OCI-LY1 (cell line): Measurements from ENCODE around the gene TBXAS1.

Experiments used
- H2AFZ ChIP-seq: fragments of 200-600 bp; sonication (generic), shearing (Covaris generic); 2 replicates; pipeline ENCODE4 v1.6.0; 2014; ENCODE audit warnings: antibody characterized with exemption, mild to moderate bottlenecking, low read length
- H3F3A ChIP-seq: fragments of 200-600 bp; sonication (generic), shearing (Covaris generic); 2 replicates; pipeline ENCODE4 v1.6.0; 2014; ENCODE audit warnings: mild to moderate bottlenecking, antibody characterized with exemption, low read length, moderate library complexity; ENCODE audit not compliant: insufficient read depth
- H3K27ac ChIP-seq: fragments of 200-600 bp; sonication (generic); 2 replicates; pipeline ENCODE4 v1.5.1; 2014; ENCODE audit warnings: low read length, mixed run types, mild to moderate bottlenecking, low read depth; ENCODE audit not compliant: poor library complexity, severe bottlenecking
- H3K27me3 ChIP-seq: fragments of 200-600 bp; sonication (generic); 2 replicates; pipeline ENCODE4 v1.6.0; 2014; ENCODE audit warnings: antibody characterized with exemption, mild to moderate bottlenecking, low read length, moderate library complexity; ENCODE audit not compliant: insufficient read depth
- H3K36me3 ChIP-seq: fragments of 200-600 bp; sonication (generic); 2 replicates; pipeline ENCODE4 v1.6.1; 2014; ENCODE audit warnings: mild to moderate bottlenecking, antibody characterized with exemption, low read length, moderate library complexity, mixed read lengths; ENCODE audit not compliant: insufficient read depth
- H3K4me1 ChIP-seq: fragments of 200-600 bp; sonication (generic); 2 replicates; pipeline ENCODE4 v1.5.1; 2014; ENCODE audit warnings: mild to moderate bottlenecking, low read length, moderate library complexity; ENCODE audit not compliant: insufficient read depth, severe bottlenecking
- H3K4me2 ChIP-seq: fragments of 200-600 bp; sonication (generic), shearing (Covaris generic); 2 replicates; pipeline ENCODE4 v1.6.1; 2014; ENCODE audit warnings: low read length
- H3K4me3 ChIP-seq: fragments of 200-600 bp; sonication (generic); 2 replicates; pipeline ENCODE4 v1.5.1; 2014; ENCODE audit warnings: low read length, low read depth, mild to moderate bottlenecking, mixed read lengths; ENCODE audit not compliant: poor library complexity, severe bottlenecking
- H3K79me2 ChIP-seq: fragments of 200-600 bp; shearing (Covaris generic); 2 replicates; pipeline ENCODE4 v1.6.1; 2016; ENCODE audit warnings: mixed run types, low read length, mixed read lengths; ENCODE audit not compliant: insufficient read depth
- H3K9ac ChIP-seq: fragments of 200-600 bp; sonication (generic), shearing (Covaris generic); 2 replicates; pipeline ENCODE4 v1.6.1; 2014; ENCODE audit warnings: mild to moderate bottlenecking, low read length, mixed read lengths
- H3K9me2 ChIP-seq: fragments of 200-600 bp; sonication (generic), shearing (Covaris generic); 2 replicates; pipeline ENCODE4 v1.6.1; 2014; ENCODE audit warnings: low read depth, mild to moderate bottlenecking, low read length, mixed read lengths
- H3K9me3 ChIP-seq: fragments of 200-600 bp; shearing (Covaris generic); 2 replicates; pipeline ENCODE4 v1.6.1; 2014; ENCODE audit warnings: low read length, mixed read lengths
- H4K20me1 ChIP-seq: fragments of 200-600 bp; sonication (generic), shearing (Covaris generic); 2 replicates; pipeline ENCODE4 v1.6.0; 2016; ENCODE audit warnings: mild to moderate bottlenecking, low read length; ENCODE audit not compliant: insufficient read depth
- CTCF ChIP-seq: fragments of 200-600 bp; sonication (generic), shearing (Covaris generic); IDR thresholded peaks from 2 replicates; pipeline ENCODE4 v1.5.1; 2017; ENCODE audit warnings: mild to moderate bottlenecking, antibody characterized with exemption, low read length, moderate library complexity, mixed read lengths
- EZH2 ChIP-seq: fragments of 200-600 bp; sonication (generic), shearing (Covaris generic); IDR thresholded peaks from 2 replicates; pipeline ENCODE4 v1.8.0; 2017; ENCODE audit warnings: borderline replicate concordance, mixed run types, mild to moderate bottlenecking, antibody characterized with exemption, low read length, moderate library complexity, mixed read lengths

TBXAS1 gene

GRCh38 chr7:140005341-140005740 is 176.3 kb downstream of the TBXAS1 start:
- Histone ChIP-seq H3K4me2 (no peak overlapping the region), H2AFZ (no peak overlapping the region), H3K27me3 (no peaks in the 10 kb centered on the region; the same call in 1 of the 2 replicates), H3K9me2 (no peaks in the 10 kb centered on the region), H3K4me1 (no peaks in the 10 kb centered on the region), H3K79me2 (no peaks in the 10 kb centered on the region), H3K36me3 (no peaks in the 10 kb centered on the region), H3K27ac (no peak overlapping the region), H3K4me3 (no peak overlapping the region), H4K20me1 (no peaks in the 10 kb centered on the region), H3K9me3 (no peaks in the 10 kb centered on the region), H3F3A (no peaks in the 10 kb centered on the region), H3K9ac (no peak overlapping the region)
- TF ChIP-seq CTCF (no peak), EZH2 (no peak)

- no peak overlapping the region for H3K4me3 ChIP-seq
- no peaks in the 10 kb centered on the region for H3K79me2 ChIP-seq
- H3K9me3 ChIP-seq: no peaks in the 10 kb centered on the region
- no peaks in the 10 kb centered on the region for H3F3A ChIP-seq
- no peak overlapping the region for H3K9ac ChIP-seq
- no peaks in the 10 kb centered on the region for H4K20me1 ChIP-seq
- no peak overlapping the region for H2AFZ ChIP-seq
- no peaks in the 10 kb centered on the region; the same call in 1 of the 2 replicates for H3K27me3 ChIP-seq
- H3K4me2 ChIP-seq: no peak overlapping the region
- H3K27ac ChIP-seq: no peak overlapping the region
- no peaks in the 10 kb centered on the region for H3K36me3 ChIP-seq
- no peaks in the 10 kb centered on the region for H3K4me1 ChIP-seq
- TF ChIP-seq EZH2 (no peak), CTCF (peak; percentile 55)
- no peaks in the 10 kb centered on the region for H3K9me2 ChIP-seq
Measured at GRCh38 chr7:140005754-140006503, 176.9 kb downstream of the TBXAS1 start.

- Histone ChIP-seq H4K20me1 (no peaks in the 10 kb centered on the region), H3K27me3 (no peaks in the 10 kb centered on the region; the same call in 1 of the 2 replicates), H2AFZ (no peak overlapping the region), H3K36me3 (no peaks in the 10 kb centered on the region), H3K9ac (no peak overlapping the region), H3K27ac (no peak overlapping the region), H3K4me2 (no peak overlapping the region), H3K4me3 (no peak overlapping the region), H3K9me3 (no peaks in the 10 kb centered on the region), H3K9me2 (no peaks in the 10 kb centered on the region), H3K4me1 (no peaks in the 10 kb centered on the region), H3F3A (no peaks in the 10 kb centered on the region), H3K79me2 (no peaks in the 10 kb centered on the region)
- TF ChIP-seq EZH2: no peak
- no peak for TF ChIP-seq CTCF
Measured at GRCh38 chr7:140006600-140006999, 177.5 kb downstream of the TBXAS1 start.
